SJCRH30 (cell line): Measurements from ENCODE around the gene SCGN. TPM values are rescaled to one million over a fixed set of nuclear protein-coding genes. Genes with fewer than 3 reads are reported as not detected.

Experiments
- DNase-seq, 2 experiments: peaks; one replicate each; pipeline ENCODE4 v3.0.0-alpha.2; 2015 to 2020
- H3K27ac ChIP-seq: fragments of 250-450 bp; sonication (Bioruptor Pico); 2 replicates; pipeline ENCODE4 v1.5.1; 2020; ENCODE audit warnings: mild to moderate bottlenecking, moderate library complexity
- H3K27me3 ChIP-seq: fragments of 250-450 bp; sonication (Bioruptor Pico); 2 replicates; pipeline ENCODE4 v1.5.1; 2020; ENCODE audit warnings: mild to moderate bottlenecking, moderate library complexity
- H3K36me3 ChIP-seq: fragments of 250-450 bp; sonication (Bioruptor Pico); 2 replicates; pipeline ENCODE4 v1.5.1; 2020; ENCODE audit warnings: mild to moderate bottlenecking, moderate library complexity
- H3K4me1 ChIP-seq: fragments of 250-450 bp; sonication (Bioruptor Pico); 2 replicates; pipeline ENCODE4 v1.5.1; 2020; ENCODE audit warnings: mild to moderate bottlenecking, moderate library complexity
- H3K4me3 ChIP-seq: fragments of 250-450 bp; sonication (Bioruptor Pico); 2 replicates; pipeline ENCODE4 v1.5.1; 2020; ENCODE audit warnings: mild to moderate bottlenecking, moderate library complexity
- H3K9me3 ChIP-seq: fragments of 250-450 bp; sonication (Bioruptor Pico); replicated peaks from 2 replicates; pipeline ENCODE4 v1.5.1; 2020; ENCODE audit warnings: mild to moderate bottlenecking, moderate library complexity
- total RNA-seq: library from RNA; depleted of rRNA; stranded (reverse); fragments of >200 nt; shearing (Covaris generic); gene quantifications from 2 replicates; pipeline ENCODE4 v1.2.3, GENCODE V29; 2014

Gene SCGN
- total RNA-seq, 1 experiment from 2014 or later, result not detected

GRCh38 chr6:25686856-25687255 is 34.8 kb downstream of the SCGN start:
- DNase-seq, result no peak
- Histone ChIP-seq H3K4me1 (no peaks in the 10 kb centered on the region), H3K4me3 (no peak overlapping the region), H3K9me3 (no peaks in the 10 kb centered on the region), H3K36me3 (no peaks in the 10 kb centered on the region), H3K27me3 (no peaks in the 10 kb centered on the region), H3K27ac (no peak overlapping the region)

GRCh38 chr6:25689966-25690365 is 38.0 kb downstream of the SCGN start:
- no peaks in the 10 kb centered on the region for H3K27me3 ChIP-seq
- no peak overlapping the region for H3K4me3 ChIP-seq
- no peaks in the 10 kb centered on the region for H3K4me1 ChIP-seq
- no peaks in the 10 kb centered on the region for H3K9me3 ChIP-seq
- DNase-seq, result no peak
- H3K36me3 ChIP-seq, result no peaks in the 10 kb centered on the region
- H3K27ac ChIP-seq, result no peak overlapping the region

- Histone ChIP-seq H3K27ac (no peak overlapping the region), H3K4me1 (no peaks in the 10 kb centered on the region), H3K9me3 (no peaks in the 10 kb centered on the region), H3K36me3 (no peaks in the 10 kb centered on the region), H3K4me3 (no peak overlapping the region), H3K27me3 (no peaks in the 10 kb centered on the region)
- DNase-seq, result no peak
These were observed 39.9 kb downstream of the SCGN start for GRCh38 chr6:25691894-25692293.

GRCh38 chr6:25692472-25692871 is 40.5 kb downstream of the SCGN start:
- no peak for DNase-seq
- H3K9me3 ChIP-seq, result no peaks in the 10 kb centered on the region
- H3K27ac ChIP-seq, result no peak overlapping the region
- H3K4me3 ChIP-seq, result no peak overlapping the region
- H3K27me3 ChIP-seq, result no peaks in the 10 kb centered on the region
- no peaks in the 10 kb centered on the region for H3K4me1 ChIP-seq
- H3K36me3 ChIP-seq, result no peaks in the 10 kb centered on the region

- no peaks in the 10 kb centered on the region for H3K36me3 ChIP-seq
- no peaks in the 10 kb centered on the region for H3K27me3 ChIP-seq
- DNase-seq, result no peak
- H3K4me1 ChIP-seq, result no peaks in the 10 kb centered on the region
- no peaks in the 10 kb centered on the region for H3K9me3 ChIP-seq
- H3K4me3 ChIP-seq, result no peak overlapping the region
- no peak overlapping the region for H3K27ac ChIP-seq
These were observed 42.4 kb downstream of the SCGN start for GRCh38 chr6:25694366-25694765.

GRCh38 chr6:25695671-25696070 is 43.7 kb downstream of the SCGN start:
- H3K4me3 ChIP-seq, result no peak overlapping the region
- H3K9me3 ChIP-seq, result no peaks in the 10 kb centered on the region
- no peaks in the 10 kb centered on the region for H3K36me3 ChIP-seq
- H3K27ac ChIP-seq, result no peak overlapping the region
- no peak for DNase-seq
- no peaks in the 10 kb centered on the region for H3K4me1 ChIP-seq
- H3K27me3 ChIP-seq, result no peaks in the 10 kb centered on the region

GRCh38 chr6:25697537-25698340 is 45.7 kb downstream of the SCGN start:
- Histone ChIP-seq H3K27me3 (no peaks in the 10 kb centered on the region), H3K4me3 (no peak overlapping the region), H3K9me3 (no peaks in the 10 kb centered on the region), H3K4me1 (no peaks in the 10 kb centered on the region), H3K36me3 (no peaks in the 10 kb centered on the region), H3K27ac (no peak overlapping the region)
- DNase-seq, result no peak

- H3K36me3 ChIP-seq, result no peaks in the 10 kb centered on the region
- H3K9me3 ChIP-seq, result no peaks in the 10 kb centered on the region
- DNase-seq, result no peak
- no peaks in the 10 kb centered on the region for H3K4me1 ChIP-seq
- H3K4me3 ChIP-seq, result no peak overlapping the region
- H3K27ac ChIP-seq, result no peak overlapping the region
- no peaks in the 10 kb centered on the region for H3K27me3 ChIP-seq
These were observed 46.6 kb downstream of the SCGN start for GRCh38 chr6:25698631-25699030.

- H3K27me3 ChIP-seq, result no peaks in the 10 kb centered on the region
- DNase-seq, result no peak
- H3K36me3 ChIP-seq, result no peaks in the 10 kb centered on the region
- H3K4me1 ChIP-seq, result no peaks in the 10 kb centered on the region
- H3K9me3 ChIP-seq, result no peaks in the 10 kb centered on the region
- no peak overlapping the region for H3K4me3 ChIP-seq
- no peak overlapping the region for H3K27ac ChIP-seq
These were observed 47.6 kb downstream of the SCGN start for GRCh38 chr6:25699649-25700048.

GRCh38 chr6:25700761-25701160 is 48.7 kb downstream of the SCGN start:
- Histone ChIP-seq H3K36me3 (no peaks in the 10 kb centered on the region), H3K27me3 (no peaks in the 10 kb centered on the region), H3K4me3 (no peak overlapping the region), H3K4me1 (no peaks in the 10 kb centered on the region), H3K9me3 (no peaks in the 10 kb centered on the region), H3K27ac (no peak overlapping the region)
- no peak for DNase-seq

GRCh38 chr6:25701807-25702206 is 49.8 kb downstream of the SCGN start:
- Histone ChIP-seq H3K4me1 (no peaks in the 10 kb centered on the region), H3K4me3 (no peak overlapping the region), H3K27ac (no peak overlapping the region), H3K36me3 (no peaks in the 10 kb centered on the region), H3K9me3 (no peaks in the 10 kb centered on the region), H3K27me3 (no peaks in the 10 kb centered on the region)
- no peak for DNase-seq

- no peaks in the 10 kb centered on the region for H3K9me3 ChIP-seq
- no peak for DNase-seq
- no peaks in the 10 kb centered on the region for H3K27me3 ChIP-seq
- no peaks in the 10 kb centered on the region for H3K4me1 ChIP-seq
- no peak overlapping the region for H3K27ac ChIP-seq
- H3K36me3 ChIP-seq, result no peaks in the 10 kb centered on the region
- no peak overlapping the region for H3K4me3 ChIP-seq
These were observed 51.0 kb downstream of the SCGN start for GRCh38 chr6:25703005-25703404.

- no peak for DNase-seq
These were observed 52.0 kb downstream of the SCGN start for GRCh38 chr6:25704001-25704400.

GRCh38 chr6:25706314-25707014 is 54.4 kb downstream of the SCGN start:
- Histone ChIP-seq H3K27me3 (no peaks in the 10 kb centered on the region), H3K4me3 (no peak overlapping the region), H3K27ac (no peak overlapping the region), H3K9me3 (no peaks in the 10 kb centered on the region), H3K4me1 (no peaks in the 10 kb centered on the region), H3K36me3 (no peaks in the 10 kb centered on the region)
- DNase-seq, result peak in 1 of 2 experiments; percentile 14

More at GRCh38 chr6:25704001-25704400, 52.0 kb downstream of the SCGN start:
- no peaks in the 10 kb centered on the region for H3K9me3 ChIP-seq
- no peaks in the 10 kb centered on the region for H3K4me1 ChIP-seq
- no peaks in the 10 kb centered on the region for H3K27me3 ChIP-seq
- H3K4me3 ChIP-seq, result no peak overlapping the region
- no peak overlapping the region for H3K27ac ChIP-seq
- no peaks in the 10 kb centered on the region for H3K36me3 ChIP-seq

GRCh38 chr6:25709761-25710160 is 57.7 kb downstream of the SCGN start:
- Histone ChIP-seq H3K4me3 (no peak overlapping the region), H3K27ac (no peak overlapping the region), H3K9me3 (no peaks in the 10 kb centered on the region), H3K4me1 (no peaks in the 10 kb centered on the region), H3K27me3 (no peaks in the 10 kb centered on the region), H3K36me3 (no peaks in the 10 kb centered on the region)
- DNase-seq, result no peak
